Omental fat pad (tissue), 4 donors: ENCODE results near the gene CNTNAP2. TPM values are rescaled to one million over a fixed set of nuclear protein-coding genes. Genes with fewer than 3 reads are reported as not detected.

ENCODE experiments used
- ATAC-seq: fragments of 150-250 bp; one replicate; pipeline ENCODE4 v1.9.1; 2016; ENCODE audit warnings: mild to moderate bottlenecking, moderate library complexity; ENCODE audit not compliant: low FRiP score
- DNase-seq: peaks from one replicate; pipeline ENCODE4 v3.0.0-alpha.2; 2019; ENCODE audit warnings: low spot score
- CTCF ChIP-seq, 3 donors: fragments of 450-650 bp; IDR thresholded peaks; one replicate each; pipeline ENCODE4 v1.5.1; 2016 to 2017; ENCODE audit warnings: antibody characterized with exemption in 3 of 3, mild to moderate bottlenecking in 3 of 3, moderate library complexity in 2 of 3
- total RNA-seq, 4 donors: library from RNA; depleted of rRNA; stranded (reverse); fragments of >200 nt; gene quantifications; one replicate each; pipeline ENCODE4 v1.1.0, GENCODE V29; 2016

The CNTNAP2 gene
- total RNA-seq, 4 donors from 2014 or later: 0.38 to 1.5 (median 1.1) TPM; not detected in 1

- no peak for TF ChIP-seq CTCF (IDR thresholded peaks at IDR 0.05)
- DNase-seq (no peak), ATAC-seq (no peak)
Observed at GRCh38 chr7:146262527-146262926, 145.9 kb downstream of the CNTNAP2 start.

GRCh38 chr7:146276888-146277287 is 160.3 kb downstream of the CNTNAP2 start:
- no peak for TF ChIP-seq CTCF (IDR thresholded peaks at IDR 0.05)
- no peak for DNase-seq
- no peak for ATAC-seq

DNA sequence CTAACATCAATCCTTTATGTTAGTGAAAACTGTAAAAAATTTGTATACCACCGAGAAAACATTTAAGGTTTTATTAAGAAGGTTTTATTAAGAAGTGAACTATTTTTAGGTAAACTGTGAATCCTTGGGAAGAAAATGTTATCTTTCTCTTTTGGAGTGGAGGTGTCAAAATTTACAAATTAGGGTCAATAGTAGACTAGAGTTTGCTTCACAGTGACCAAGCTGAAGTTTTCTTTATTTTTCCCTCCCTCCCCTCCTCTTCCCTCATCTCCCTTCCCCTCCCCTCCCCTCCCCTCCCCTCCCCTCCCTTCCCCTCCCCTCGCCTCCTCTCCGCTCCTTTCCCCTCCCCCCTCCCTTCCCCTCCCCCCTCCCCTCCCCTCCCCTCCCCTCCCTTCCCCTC is 168.8 kb downstream of the CNTNAP2 start:
- TF ChIP-seq CTCF (IDR thresholded peaks at IDR 0.05): no peak
- ATAC-seq: no peak
- DNase-seq: no peak

- ATAC-seq (no peak), DNase-seq (no peak)
- TF ChIP-seq CTCF (IDR thresholded peaks at IDR 0.05): no peak
Observed at GRCh38 chr7:146290746-146291145, 174.1 kb downstream of the CNTNAP2 start.

DNA sequence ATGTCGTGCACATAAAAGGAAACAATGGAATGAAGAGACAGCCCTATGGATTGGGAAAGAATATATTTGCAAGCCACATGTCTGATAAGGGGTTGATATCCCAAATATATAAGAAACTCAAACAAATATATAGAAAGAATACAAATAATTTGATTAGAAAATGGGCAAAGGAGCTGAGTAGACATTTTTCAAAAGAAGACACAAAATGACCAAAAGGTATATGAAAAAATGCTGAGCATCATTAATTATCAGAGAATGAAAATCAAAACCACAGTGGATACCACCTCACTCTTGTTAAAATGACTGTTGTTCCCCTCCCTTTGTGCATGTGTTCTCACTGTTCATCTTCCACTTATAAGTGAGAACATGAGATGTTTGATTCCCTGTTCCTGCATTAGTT is 175.3 kb downstream of the CNTNAP2 start:
- TF ChIP-seq CTCF (IDR thresholded peaks at IDR 0.05): no peak
- DNase-seq (no peak), ATAC-seq (no peak)

DNA sequence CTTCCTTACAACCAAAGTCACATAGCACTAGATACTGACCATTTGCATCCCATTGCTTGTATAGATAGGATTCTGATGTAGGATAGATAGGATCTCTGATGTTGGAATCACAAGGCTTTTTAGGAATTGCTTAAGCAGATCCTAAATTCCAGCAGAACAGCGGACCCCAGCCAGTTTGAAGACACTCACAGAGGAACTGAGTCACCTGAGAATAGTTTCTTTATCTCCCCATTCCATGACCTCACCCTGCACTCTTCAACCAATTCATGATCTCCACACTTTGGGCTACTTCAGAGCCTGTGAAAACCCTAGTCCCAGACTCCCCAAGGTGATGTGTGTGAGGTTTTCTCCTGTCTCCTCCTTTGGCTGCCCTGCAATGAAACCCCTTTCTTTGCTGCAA is 179.4 kb downstream of the CNTNAP2 start:
- TF ChIP-seq CTCF (IDR thresholded peaks at IDR 0.05): no peak
- ATAC-seq (no peak), DNase-seq (no peak)

GRCh38 chr7:146314962-146315361 is 198.4 kb downstream of the CNTNAP2 start:
- DNase-seq (no peak), ATAC-seq (no peak)
- TF ChIP-seq CTCF (IDR thresholded peaks at IDR 0.05): no peak
